Hypothalamus (tissue), 51 donors: ENCODE measurements around the gene ITIH5.

Experiments used
- DNase-seq, 51 donors: peaks; one replicate each; lab custom pipeline; 2025; lab: John Stamatoyannopoulos, UW

The ITIH5 gene

GRCh38 chr10:7529638-7530037, 137.1 kb downstream of the ITIH5 start:
- DNase-seq = peak in 22 of 51 donors; percentile 6 to 64 (median 26)

GRCh38 chr10:7527468-7527867, 139.3 kb downstream of the ITIH5 start:
- no peak for DNase-seq

GRCh38 chr10:7526017-7526400, 140.8 kb downstream of the ITIH5 start:
- DNase-seq = no peak

- DNase-seq = peak in 29 of 51 donors; percentile 4 to 87 (median 37)
Observed at GRCh38 chr10:7525314-7526016, 141.3 kb downstream of the ITIH5 start.

- DNase-seq = no peak
Observed at GRCh38 chr10:7523656-7524055, 143.1 kb downstream of the ITIH5 start.

- no peak for DNase-seq
Observed at GRCh38 chr10:7520507-7521485, 146.0 kb downstream of the ITIH5 start.

- no peak for DNase-seq
Observed at GRCh38 chr10:7519351-7519750, 147.4 kb downstream of the ITIH5 start.

GRCh38 chr10:7518693-7519092, 148.1 kb downstream of the ITIH5 start:
- no peak for DNase-seq

GRCh38 chr10:7515439-7515838, 151.3 kb downstream of the ITIH5 start:
- no peak for DNase-seq

GRCh38 chr10:7513936-7514335, 152.8 kb downstream of the ITIH5 start:
- no peak for DNase-seq

GRCh38 chr10:7513455-7513854, 153.3 kb downstream of the ITIH5 start:
- no peak for DNase-seq

GRCh38 chr10:7512487-7512886, 154.3 kb downstream of the ITIH5 start:
- DNase-seq = no peak

GRCh38 chr10:7511612-7512011, 155.2 kb downstream of the ITIH5 start:
- no peak for DNase-seq
